Pancreas (tissue), 10 donors: Measurements from ENCODE around the gene PPM1B. TPM values are rescaled to one million over a fixed set of nuclear protein-coding genes. Genes with fewer than 3 reads are reported as not detected.

ENCODE experiments used
- ATAC-seq, 4 donors: fragments of 200-7000 bp; cut with Tn5 transposase; one replicate each; pipeline versions ENCODE4 v1.8.0 to v1.9.1; 2020; ENCODE audit warnings: mild to moderate bottlenecking in 4 of 4, moderate library complexity in 4 of 4
- DNase-seq, 6 donors: peaks; one replicate each; pipeline ENCODE4 v3.0.0-alpha.2; 2020
- FAIRE-seq: peaks from 2 replicates; lab custom pipeline; 2012; peaks lifted over from hg19 to GRCh38; lab: Jason Lieb, UNC
- H3K27ac ChIP-seq, 4 donors: fragments of 200-600 bp; sonication (generic); 1 replicate in 3 of 4; 2 replicates in 1 of 4; pipeline versions ENCODE4 v1.5.0 to v1.8.0; 2020
- H3K27me3 ChIP-seq, 4 donors: fragments of 200-600 bp; one replicate each; pipeline ENCODE4 v1.8.0; 2021
- H3K36me3 ChIP-seq, 3 donors: fragments of 200-600 bp; sonication (generic) in 1 of 3; one replicate each; pipeline versions ENCODE4 v1.5.0 to v1.8.0; 2020 to 2021
- H3K4me1 ChIP-seq, 3 donors: fragments of 200-600 bp; one replicate each; pipeline ENCODE4 v1.8.0; 2021
- H3K4me3 ChIP-seq, 4 donors: fragments of 200-600 bp; sonication (generic) in 2 of 4; one replicate each; pipeline versions ENCODE4 v1.5.0 to v1.8.0; 2020 to 2021
- H3K9me3 ChIP-seq, 4 donors: fragments of 200-600 bp; one replicate each; pipeline ENCODE4 v1.8.0; 2021
- CTCF ChIP-seq, 4 donors: fragments of 200-600 bp; sonication (generic) in 3 of 4; IDR thresholded peaks; one replicate each; pipeline versions ENCODE4 v1.5.0 to v1.8.0; 2021; ENCODE audit warnings: antibody characterized with exemption in 4 of 4
- WGBS, 2 donors: extraction: QIAGEN DNeasy Blood & Tissue Kit; methylation state at CpG; one replicate each; pipeline ENCODE4 v1.1.7; 2013; 5-methylcytosine and 5-hydroxymethylcytosine counted together
- intact Hi-C, 3 donors: fragments of 100-400 bp; cut with DNase I; formaldehyde crosslinking; loops; one replicate each; pipeline versions ENCODE4 v1.11.1 to v1.14.2; 2022
- polyA plus RNA-seq, 2 donors: library from polyadenylated mRNA; stranded (reverse); fragments of 200-250 nt; gene quantifications; one replicate each; pipeline ENCODE4 v1.2.3, GENCODE V29; 2013
- total RNA-seq, 6 donors: library from RNA; stranded (reverse); fragmentation: NEBNext Ultra II Directional in 4 of 6; extraction: Animal tissue kit (Norgen Biotek cat#: 25700) in 4 of 6; gene quantifications; one replicate each; pipeline versions ENCODE4 v1.2.1 to v1.2.4, GENCODE V29; 2021 to 2023
- donor health status: healthy with polysubstance abuse.
- donor health status: DM: no; HTN: no; CAD: no; lungs with moderate emphysema.
- donor health status: DM: no; HTN: no; CAD: no.
- donor health status: control.
- donor health status: control.
- donor health status: Bipolar disorder and iron deficiency.
- donor health status: DM: yes; HTN: yes; CAD: no.
- donor health status: DM: no; HTN: no; CAD: no.
- donor health status: DM: no; HTN: no; CAD: no.
- donor health status: DM: yes; HTN: yes; CAD: no.

The PPM1B gene
- total and polyA plus RNA-seq, 8 donors = 12.0 to 28.5 (median 19.7) TPM

DNA sequence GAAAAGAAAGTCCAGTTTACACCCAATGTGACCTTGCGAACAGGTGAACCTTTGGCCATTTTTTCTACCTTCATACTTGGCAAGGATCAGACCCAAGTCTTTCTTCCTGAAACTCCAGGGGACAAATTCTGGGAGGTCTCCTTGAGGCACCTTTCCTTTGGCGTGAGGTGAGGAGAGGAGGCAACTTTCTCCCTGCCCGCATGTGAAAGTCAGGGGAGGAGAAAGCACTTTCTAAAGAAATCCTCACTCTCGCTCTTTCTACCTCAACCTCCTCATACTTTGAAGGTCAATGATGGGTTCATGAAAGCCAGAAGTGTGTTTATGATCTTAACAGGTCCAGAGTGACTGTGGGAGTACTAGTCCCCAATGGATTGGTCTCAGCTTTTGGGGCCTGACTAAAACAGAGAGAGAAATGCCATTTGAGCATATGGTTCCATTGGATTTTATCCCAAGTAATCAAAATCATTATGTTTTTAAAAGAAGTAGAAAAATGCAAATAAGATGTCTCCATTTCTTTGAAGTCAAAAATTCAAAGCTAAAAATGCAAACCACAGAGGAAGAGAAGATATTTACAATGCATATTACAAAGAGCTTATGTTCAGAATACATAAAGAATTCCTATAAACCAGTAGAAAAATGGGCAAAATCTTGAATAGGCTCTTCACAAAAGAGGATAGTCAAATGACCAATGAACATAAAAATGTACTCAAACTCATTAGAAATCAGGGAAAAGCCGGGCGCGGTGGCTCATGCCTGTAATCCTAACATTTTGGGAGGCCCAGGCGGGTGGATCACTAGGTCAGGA is 15.6 kb upstream of the PPM1B start:
- DNase-seq (no peak), FAIRE-seq (no peak), ATAC-seq (no peak)
- intact Hi-C loops = no loop called here
- Histone ChIP-seq H3K4me3 (no peak overlapping the region), H3K27ac (no peak overlapping the region), H3K27me3 (no peaks in the 10 kb centered on the region), H3K36me3 (no peaks in the 10 kb centered on the region), H3K4me1 (no peaks in the 10 kb centered on the region), H3K9me3 (no peaks in the 10 kb centered on the region)
- no peak for TF ChIP-seq CTCF (IDR thresholded peaks at IDR 0.05)
- 96 to 98% methylated on average over 8 of the region's 8 CpGs for WGBS, 2 donors

DNA sequence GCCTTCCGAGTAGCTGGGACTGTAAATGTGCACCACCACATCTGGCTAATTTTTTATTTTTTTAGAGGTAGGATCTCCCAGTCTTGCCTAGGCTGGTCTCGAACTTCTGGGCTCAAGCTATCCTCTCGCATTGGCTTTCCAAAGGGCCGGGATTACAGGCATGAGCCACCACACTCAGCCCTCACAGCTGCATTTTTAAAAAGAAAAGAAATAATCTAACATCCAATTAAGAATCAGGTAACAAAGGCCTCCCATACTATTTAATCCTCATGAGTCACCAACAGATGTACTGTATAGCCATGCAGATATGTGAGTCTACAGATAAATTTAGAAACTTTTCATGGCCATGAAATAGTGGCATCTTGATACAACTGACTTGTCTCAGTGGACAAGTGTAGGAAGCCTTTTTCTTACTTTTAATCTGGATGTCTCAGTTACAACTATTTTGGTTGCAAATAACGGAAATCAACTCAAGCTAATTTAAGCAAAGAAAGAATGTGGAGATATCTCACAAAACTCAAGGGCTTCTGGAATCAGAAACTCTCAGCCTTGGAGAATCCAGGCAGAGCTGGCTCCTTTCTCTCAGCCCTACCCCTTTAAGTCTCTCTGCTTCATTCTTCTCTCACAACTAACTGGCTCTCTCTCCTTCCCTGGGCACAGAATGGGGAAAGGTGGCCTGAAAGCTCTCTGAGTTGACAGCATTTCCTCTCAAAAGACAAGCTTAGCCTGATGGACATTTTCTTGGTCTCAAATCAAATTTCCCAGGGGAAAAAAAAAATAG is 12.8 kb upstream of the PPM1B start:
- TF ChIP-seq CTCF (IDR thresholded peaks at IDR 0.05) = no peak
- Histone ChIP-seq H3K4me1 (no peaks in the 10 kb centered on the region), H3K4me3 (no peak overlapping the region), H3K27me3 (no peaks in the 10 kb centered on the region), H3K9me3 (no peaks in the 10 kb centered on the region), H3K27ac (no peak overlapping the region), H3K36me3 (no peaks in the 10 kb centered on the region)
- FAIRE-seq (no peak), DNase-seq (no peak), ATAC-seq (no peak)
- intact Hi-C loops = no loop called here
- 82 to 86% methylated on average over 5 of the region's 5 CpGs for WGBS, 2 donors

GRCh38 chr2:44163777-44164176 is 4.9 kb upstream of the PPM1B start:
- intact Hi-C loops = no loop called here
- TF ChIP-seq CTCF (IDR thresholded peaks at IDR 0.05) = no peak
- ATAC-seq (no peak), FAIRE-seq (no peak), DNase-seq (no peak)
- 80 to 87% methylated on average over 2 of the region's 2 CpGs for WGBS, 2 donors
- Histone ChIP-seq H3K4me1 (no peaks in the 10 kb centered on the region), H3K27me3 (no peaks in the 10 kb centered on the region), H3K27ac (no peak overlapping the region), H3K36me3 (no peaks in the 10 kb centered on the region), H3K9me3 (no peaks in the 10 kb centered on the region), H3K4me3 (no peak overlapping the region)

DNA sequence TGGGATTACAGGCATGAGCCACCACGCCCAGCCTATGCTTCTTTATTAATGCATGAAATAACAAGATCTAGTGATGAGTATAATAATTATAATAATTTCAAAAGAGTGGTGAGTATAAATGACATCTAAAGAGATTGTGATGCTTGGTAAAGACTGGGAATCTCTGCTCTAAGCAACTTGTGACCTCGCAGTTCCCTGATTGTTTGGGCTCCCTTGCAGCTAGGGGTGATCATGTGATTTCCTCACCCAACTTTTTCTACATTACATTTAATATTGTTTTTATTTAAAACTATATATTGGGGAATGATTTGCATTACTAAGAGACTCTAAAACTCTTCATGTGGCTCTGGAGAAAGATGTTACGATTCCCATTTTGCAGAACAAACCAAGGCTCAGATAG is 4.1 kb upstream of the PPM1B start:
- Histone ChIP-seq H3K9me3 (no peaks in the 10 kb centered on the region), H3K36me3 (no peaks in the 10 kb centered on the region), H3K4me3 (no peak overlapping the region), H3K4me1 (no peaks in the 10 kb centered on the region), H3K27me3 (no peaks in the 10 kb centered on the region), H3K27ac (no peak overlapping the region)
- 90 to 98% methylated on average over 3 of the region's 3 CpGs for WGBS, 2 donors
- FAIRE-seq (no peak), ATAC-seq (no peak), DNase-seq (no peak)
- intact Hi-C loops = no loop called here
- TF ChIP-seq CTCF (IDR thresholded peaks at IDR 0.05) = no peak
